IMR-90 (cell line): Measurements from ENCODE around the gene IKZF4.

Experiments
- CEBPB ChIP-seq: IDR thresholded peaks from 2 replicates; pipeline ENCODE4 v1.6.1; 2012; ENCODE audit warnings: low read depth, low read length, improper control_type of control experiment
- CTCF ChIP-seq: conservative IDR thresholded peaks from 2 replicates; pipeline ENCODE4 v1.5.1; 2012; ENCODE audit warnings: mild to moderate bottlenecking, low read depth, low read length, improper control_type of control experiment
- FOS ChIP-seq: fragments of 150-350 bp; IDR thresholded peaks from 2 replicates; pipeline ENCODE4 v1.6.1; 2016; ENCODE audit warnings: low read depth, low read length
- MAZ ChIP-seq: IDR thresholded peaks from 2 replicates; pipeline ENCODE4 v1.6.1; 2012; ENCODE audit warnings: low read depth, mild to moderate bottlenecking, low read length, improper control_type of control experiment, moderate library complexity, borderline replicate concordance
- MXI1 ChIP-seq: IDR thresholded peaks from 2 replicates; pipeline ENCODE4 v1.6.1; 2012; ENCODE audit warnings: low read depth, mild to moderate bottlenecking, low read length, moderate library complexity, borderline replicate concordance
- NFE2L2 ChIP-seq: fragments of 150-350 bp; IDR thresholded peaks from 2 replicates; pipeline ENCODE4 v1.6.1; 2016; ENCODE audit warnings: low read depth, mild to moderate bottlenecking, low read length
- POLR2A ChIP-seq: IDR thresholded peaks from 2 replicates; pipeline ENCODE4 v1.6.1; 2012; ENCODE audit warnings: mild to moderate bottlenecking, low read depth, low read length
- RAD21 ChIP-seq: IDR thresholded peaks from 2 replicates; pipeline ENCODE4 v1.6.1; 2012; ENCODE audit warnings: low read length, improper control_type of control experiment
- RCOR1 ChIP-seq: IDR thresholded peaks from 2 replicates; pipeline ENCODE4 v1.6.1; 2012; ENCODE audit warnings: mild to moderate bottlenecking, low read length, improper control_type of control experiment; ENCODE audit not compliant: insufficient replicate concordance
- RFX5 ChIP-seq: IDR thresholded peaks from 2 replicates; pipeline ENCODE4 v1.8.0; 2012; ENCODE audit warnings: low read depth, mild to moderate bottlenecking, low read length, moderate library complexity
- SMC3 ChIP-seq: fragments of 150-350 bp; IDR thresholded peaks from 2 replicates; pipeline ENCODE4 v1.6.1; 2016; ENCODE audit warnings: low read depth, mild to moderate bottlenecking, antibody characterized with exemption, low read length, moderate library complexity
- TF ChIP-seq, protein P1 (sequence below): fragments of 150-350 bp; IDR thresholded peaks from 2 replicates; pipeline ENCODE4 v1.6.1; 2017; ENCODE audit warnings: mild to moderate bottlenecking, antibody characterized with exemption, low read length, low read depth

GRCh38 chr12:56086096-56086495 is 65.3 kb downstream of the IKZF4 start:
- no peak for TF ChIP-seq POLR2A
- TF ChIP-seq RFX5: no peak
- no peak for TF ChIP-seq CTCF
- TF ChIP-seq CEBPB: no peak
- TF ChIP-seq RAD21: no peak
- no peak for TF ChIP-seq MXI1
- TF ChIP-seq FOS: no peak
- TF ChIP-seq, protein P1, sequence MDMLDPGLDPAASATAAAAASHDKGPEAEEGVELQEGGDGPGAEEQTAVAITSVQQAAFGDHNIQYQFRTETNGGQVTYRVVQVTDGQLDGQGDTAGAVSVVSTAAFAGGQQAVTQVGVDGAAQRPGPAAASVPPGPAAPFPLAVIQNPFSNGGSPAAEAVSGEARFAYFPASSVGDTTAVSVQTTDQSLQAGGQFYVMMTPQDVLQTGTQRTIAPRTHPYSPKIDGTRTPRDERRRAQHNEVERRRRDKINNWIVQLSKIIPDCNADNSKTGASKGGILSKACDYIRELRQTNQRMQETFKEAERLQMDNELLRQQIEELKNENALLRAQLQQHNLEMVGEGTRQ: no peak
- no peak for TF ChIP-seq RCOR1
- TF ChIP-seq SMC3: no peak
- TF ChIP-seq NFE2L2: no peak
- no peak for TF ChIP-seq MAZ
